ENCODE data around the gene CCDC88C.
"Not testable (repeated sequence)": the region's sequence is repeated elsewhere in the genome, so short reads cannot be mapped to it uniquely, and the experiment has no call there.

The CCDC88C gene

GRCh38 chr14:91229005-91229382, 188.6 kb downstream of the CCDC88C start:
- TF ChIP-seq CTCF (conservative IDR thresholded peaks at IDR 0.05; ENCODE audit: control insufficient read depth, insufficient read depth, low read depth, low read length): no peak
- H3K4me3 ChIP-seq (ENCODE audit: control insufficient read depth, low read depth, low read length): no peak overlapping the region
- no peak for DNase-seq (ENCODE audit: low read depth)

- TF ChIP-seq CTCF (conservative IDR thresholded peaks at IDR 0.05; ENCODE audit: control insufficient read depth, insufficient read depth, low read depth, low read length): no peak
- DNase-seq (ENCODE audit: low read depth): peak; percentile 85
- no peak overlapping the region for H3K4me3 ChIP-seq (ENCODE audit: control insufficient read depth, low read depth, low read length)
Measured at GRCh38 chr14:91228112-91229004, 189.3 kb downstream of the CCDC88C start.

GRCh38 chr14:91227183-91227628, 190.4 kb downstream of the CCDC88C start:
- no peak for DNase-seq (ENCODE audit: low read depth)
- no peak for TF ChIP-seq CTCF (conservative IDR thresholded peaks at IDR 0.05; ENCODE audit: control insufficient read depth, insufficient read depth, low read depth, low read length)
- H3K4me3 ChIP-seq (ENCODE audit: control insufficient read depth, low read depth, low read length): no peak overlapping the region

- not testable (repeated sequence) for DNase-seq (ENCODE audit: low read depth); H3K4me3 ChIP-seq (ENCODE audit: control insufficient read depth, low read depth, low read length)
Measured at GRCh38 chr14:91226360-91226759, 191.3 kb downstream of the CCDC88C start.

- no peak overlapping the region for H3K4me3 ChIP-seq (ENCODE audit: control insufficient read depth, low read depth, low read length)
- no peak for TF ChIP-seq CTCF (conservative IDR thresholded peaks at IDR 0.05; ENCODE audit: control insufficient read depth, insufficient read depth, low read depth, low read length)
- peak; percentile 62 for DNase-seq (ENCODE audit: low read depth)
Measured at GRCh38 chr14:91225025-91225424, 192.6 kb downstream of the CCDC88C start.

- no peak overlapping the region for H3K4me3 ChIP-seq (ENCODE audit: control insufficient read depth, low read depth, low read length)
- DNase-seq (ENCODE audit: low read depth): peak; percentile 56
- no peak for TF ChIP-seq CTCF (conservative IDR thresholded peaks at IDR 0.05; ENCODE audit: control insufficient read depth, insufficient read depth, low read depth, low read length)
Measured at GRCh38 chr14:91223028-91223783, 194.4 kb downstream of the CCDC88C start.
